NCI-H2196 (cell line): ENCODE results near the gene JPH3.

Source experiments
- DNase-seq: peaks from one replicate; lab custom pipeline; 2025; ENCODE audit not compliant: unreplicated experiment; lab: John Stamatoyannopoulos, UW

Gene JPH3

GRCh38 chr16:87602001-87602775, at the start of gene JPH3:
Gene JPH3, plus strand, starts transcription at chr16:87602508. Its CDS starts 639 bp downstream, at chr16:87603147.
- DNase-seq: no peak

- no peak for DNase-seq
Observed at GRCh38 chr16:87552772-87553573, 49.3 kb upstream of the JPH3 start.

- no peak for DNase-seq
Observed at GRCh38 chr16:87554754-87555427, 47.4 kb upstream of the JPH3 start.

GRCh38 chr16:87555647-87556046, 46.7 kb upstream of the JPH3 start:
- DNase-seq: no peak

- DNase-seq: no peak
Observed at GRCh38 chr16:87556941-87557459, 45.3 kb upstream of the JPH3 start.

GRCh38 chr16:87558682-87559081, 43.6 kb upstream of the JPH3 start:
- no peak for DNase-seq

GRCh38 chr16:87559945-87560344, 42.4 kb upstream of the JPH3 start:
- DNase-seq: no peak

- peak; percentile 2 for DNase-seq
Observed at GRCh38 chr16:87560428-87561199, 41.7 kb upstream of the JPH3 start.

- no peak for DNase-seq
Observed at GRCh38 chr16:87561200-87562105, 40.9 kb upstream of the JPH3 start.

- DNase-seq: no peak
Observed at GRCh38 chr16:87562201-87562600, 40.1 kb upstream of the JPH3 start.

GRCh38 chr16:87563022-87563421, 39.3 kb upstream of the JPH3 start:
- DNase-seq: no peak

- DNase-seq: no peak
Observed at GRCh38 chr16:87563714-87564523, 38.4 kb upstream of the JPH3 start.

- no peak for DNase-seq
Observed at GRCh38 chr16:87564524-87564778, 37.9 kb upstream of the JPH3 start.

GRCh38 chr16:87569601-87570571, 32.4 kb upstream of the JPH3 start:
- DNase-seq: no peak

GRCh38 chr16:87570572-87570937, 31.8 kb upstream of the JPH3 start:
- no peak for DNase-seq

- no peak for DNase-seq
Observed at GRCh38 chr16:87570938-87571867, 31.1 kb upstream of the JPH3 start.

- no peak for DNase-seq
Observed at GRCh38 chr16:87571868-87572244, 30.5 kb upstream of the JPH3 start.
